ENCODE measurements around the gene ZNF436.

ZNF436 gene

DNA sequence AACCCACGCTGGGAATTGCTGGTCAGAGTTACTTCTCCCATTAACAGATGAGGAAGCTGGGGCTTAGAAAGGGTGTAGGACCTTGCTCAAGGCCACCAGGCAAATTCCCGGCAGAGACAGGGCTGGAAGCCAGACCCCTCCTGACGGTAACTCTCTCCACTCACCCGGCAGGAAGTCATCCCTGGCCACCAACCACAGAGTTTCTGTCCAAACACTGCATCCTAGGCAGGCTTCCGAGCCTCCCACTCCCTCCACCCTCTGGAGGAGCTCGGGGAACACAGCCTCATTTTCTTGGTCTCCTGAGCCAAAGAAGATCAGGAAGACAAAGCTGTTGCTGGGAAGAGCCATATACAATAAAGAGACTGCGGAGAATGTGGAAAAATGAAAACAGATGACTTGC lies 25.0 kb upstream of the ZNF436 start:
- Histone ChIP-seq H3K9ac (ENCODE audit: low read length) (no peak overlapping the region), H3F3A (ENCODE audit: insufficient read depth, low read length) (no peaks in the 10 kb centered on the region), H2AFZ (ENCODE audit: low read length) (no peak overlapping the region), H3K36me3 (ENCODE audit: insufficient read depth, low read length) (no peaks in the 10 kb centered on the region), H3K4me3 (ENCODE audit: low read depth, low read length, poor library complexity, severe bottlenecking) (no peak overlapping the region), H4K20me1 (ENCODE audit: insufficient read depth, low read length) (no peaks in the 10 kb centered on the region), H3K79me2 (ENCODE audit: insufficient read depth, low read length) (no peaks in the 10 kb centered on the region), H3K9me2 (ENCODE audit: low read depth, low read length) (no peaks in the 10 kb centered on the region), H3K4me2 (ENCODE audit: low read length) (no peak overlapping the region), H3K4me1 (ENCODE audit: insufficient read depth, low read length, severe bottlenecking) (no peaks in the 10 kb centered on the region), H3K27ac (ENCODE audit: low read depth, low read length, poor library complexity, severe bottlenecking) (no peak overlapping the region), H3K9me3 (ENCODE audit: low read length) (no peaks in the 10 kb centered on the region), H3K27me3 (ENCODE audit: insufficient read depth, low read length) (no peaks in the 10 kb centered on the region)
- no peak for TF ChIP-seq EZH2 (IDR thresholded peaks at IDR 0.05; ENCODE audit: borderline replicate concordance, low read length)
- TF ChIP-seq, protein P1, sequence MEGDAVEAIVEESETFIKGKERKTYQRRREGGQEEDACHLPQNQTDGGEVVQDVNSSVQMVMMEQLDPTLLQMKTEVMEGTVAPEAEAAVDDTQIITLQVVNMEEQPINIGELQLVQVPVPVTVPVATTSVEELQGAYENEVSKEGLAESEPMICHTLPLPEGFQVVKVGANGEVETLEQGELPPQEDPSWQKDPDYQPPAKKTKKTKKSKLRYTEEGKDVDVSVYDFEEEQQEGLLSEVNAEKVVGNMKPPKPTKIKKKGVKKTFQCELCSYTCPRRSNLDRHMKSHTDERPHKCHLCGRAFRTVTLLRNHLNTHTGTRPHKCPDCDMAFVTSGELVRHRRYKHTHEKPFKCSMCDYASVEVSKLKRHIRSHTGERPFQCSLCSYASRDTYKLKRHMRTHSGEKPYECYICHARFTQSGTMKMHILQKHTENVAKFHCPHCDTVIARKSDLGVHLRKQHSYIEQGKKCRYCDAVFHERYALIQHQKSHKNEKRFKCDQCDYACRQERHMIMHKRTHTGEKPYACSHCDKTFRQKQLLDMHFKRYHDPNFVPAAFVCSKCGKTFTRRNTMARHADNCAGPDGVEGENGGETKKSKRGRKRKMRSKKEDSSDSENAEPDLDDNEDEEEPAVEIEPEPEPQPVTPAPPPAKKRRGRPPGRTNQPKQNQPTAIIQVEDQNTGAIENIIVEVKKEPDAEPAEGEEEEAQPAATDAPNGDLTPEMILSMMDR (IDR thresholded peaks at IDR 0.05; ENCODE audit: low read length), result no peak

DNA sequence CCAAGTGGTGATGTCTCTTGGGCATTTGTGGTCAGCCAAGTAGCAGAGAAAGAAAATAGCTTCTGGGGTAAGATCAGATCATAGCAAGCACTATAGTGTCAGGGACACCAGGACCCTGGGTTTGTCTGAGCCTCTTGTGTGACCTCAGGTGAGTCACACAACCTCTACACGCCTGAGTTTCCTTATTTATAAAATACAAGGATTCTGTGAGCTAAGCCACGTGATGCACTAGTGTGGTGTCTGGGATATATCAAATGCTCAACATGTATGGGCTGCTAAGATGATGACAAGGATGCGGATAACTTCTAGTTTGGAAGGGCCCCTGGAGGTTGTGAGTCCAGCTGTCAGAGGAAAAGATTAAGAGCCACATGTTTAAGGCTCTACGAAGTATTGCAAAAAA lies 24.5 kb upstream of the ZNF436 start:
- no peak overlapping the region for H2AFZ ChIP-seq (ENCODE audit: low read length)

DNA sequence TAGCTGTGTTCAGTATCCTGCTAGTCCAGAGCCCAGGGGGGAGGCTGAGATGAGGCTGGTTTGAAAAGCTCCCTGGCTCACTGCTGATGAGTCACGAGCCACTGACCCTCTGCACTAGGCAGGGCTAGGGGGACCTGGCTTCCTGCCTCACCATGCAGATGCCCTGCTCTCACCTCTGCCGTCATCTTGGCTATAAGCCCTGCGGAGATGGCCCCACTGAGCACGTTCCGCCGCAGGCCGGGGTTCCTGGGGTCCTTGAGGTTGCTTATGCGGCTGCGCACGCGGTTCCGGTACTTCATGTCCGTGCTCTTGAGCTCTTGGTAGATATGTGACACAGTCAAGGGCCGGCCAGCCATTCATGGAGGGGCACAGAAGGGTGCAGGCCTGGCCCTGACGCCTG lies 24.1 kb upstream of the ZNF436 start:
- no peaks in the 10 kb centered on the region for H3K27me3 ChIP-seq (ENCODE audit: insufficient read depth, low read length)
- no peaks in the 10 kb centered on the region for H3K9me2 ChIP-seq (ENCODE audit: low read depth, low read length)
- H4K20me1 ChIP-seq (ENCODE audit: insufficient read depth, low read length), result no peaks in the 10 kb centered on the region
- H3K9me3 ChIP-seq (ENCODE audit: low read length), result no peaks in the 10 kb centered on the region
- no peaks in the 10 kb centered on the region for H3F3A ChIP-seq (ENCODE audit: insufficient read depth, low read length)
- no peak overlapping the region for H3K4me2 ChIP-seq (ENCODE audit: low read length)
- no peaks in the 10 kb centered on the region for H3K79me2 ChIP-seq (ENCODE audit: insufficient read depth, low read length)
- no peak overlapping the region for H3K27ac ChIP-seq (ENCODE audit: low read depth, low read length, poor library complexity, severe bottlenecking)
- no peaks in the 10 kb centered on the region for H3K36me3 ChIP-seq (ENCODE audit: insufficient read depth, low read length)
- TF ChIP-seq, protein P1 (IDR thresholded peaks at IDR 0.05; ENCODE audit: low read length), result no peak
- TF ChIP-seq EZH2 (IDR thresholded peaks at IDR 0.05; ENCODE audit: borderline replicate concordance, low read length), result no peak
- H3K4me1 ChIP-seq (ENCODE audit: insufficient read depth, low read length, severe bottlenecking), result no peaks in the 10 kb centered on the region
- no peak overlapping the region for H2AFZ ChIP-seq (ENCODE audit: low read length)
- H3K4me3 ChIP-seq (ENCODE audit: low read depth, low read length, poor library complexity, severe bottlenecking), result no peak overlapping the region
- no peak overlapping the region for H3K9ac ChIP-seq (ENCODE audit: low read length)

More for the DNA sequence above, 24.5 kb upstream of the ZNF436 start:
- no peaks in the 10 kb centered on the region for H3K79me2 ChIP-seq (ENCODE audit: insufficient read depth, low read length)
- H3K4me1 ChIP-seq (ENCODE audit: insufficient read depth, low read length, severe bottlenecking), result no peaks in the 10 kb centered on the region
- no peaks in the 10 kb centered on the region for H4K20me1 ChIP-seq (ENCODE audit: insufficient read depth, low read length)
- TF ChIP-seq, protein P1 (IDR thresholded peaks at IDR 0.05; ENCODE audit: low read length), result no peak
- TF ChIP-seq EZH2 (IDR thresholded peaks at IDR 0.05; ENCODE audit: borderline replicate concordance, low read length), result no peak
- no peaks in the 10 kb centered on the region for H3K9me2 ChIP-seq (ENCODE audit: low read depth, low read length)
- no peaks in the 10 kb centered on the region for H3K36me3 ChIP-seq (ENCODE audit: insufficient read depth, low read length)
- no peak overlapping the region for H3K4me3 ChIP-seq (ENCODE audit: low read depth, low read length, poor library complexity, severe bottlenecking)
- no peak overlapping the region for H3K4me2 ChIP-seq (ENCODE audit: low read length)
- no peaks in the 10 kb centered on the region for H3F3A ChIP-seq (ENCODE audit: insufficient read depth, low read length)
- H3K9me3 ChIP-seq (ENCODE audit: low read length), result no peaks in the 10 kb centered on the region
- no peak overlapping the region for H3K27ac ChIP-seq (ENCODE audit: low read depth, low read length, poor library complexity, severe bottlenecking)
- H3K27me3 ChIP-seq (ENCODE audit: insufficient read depth, low read length), result no peaks in the 10 kb centered on the region
- H3K9ac ChIP-seq (ENCODE audit: low read length), result no peak overlapping the region

All from OCI-LY1 (cell line).